NT2/D1 (cell line): ENCODE data around the gene ZFAND6.
"Not testable (repeated sequence)": the region's sequence is repeated elsewhere in the genome, so short reads cannot be mapped to it uniquely, and the experiment has no call there.

Experiments
- DNase-seq: peaks from one replicate; pipeline ENCODE4 v3.0.0-alpha.2; 2011; ENCODE audit warnings: low read depth, low spot score
- H3K27me3 ChIP-seq: 2 replicates; pipeline ENCODE4 v1.6.0; 2011; ENCODE audit warnings: mild to moderate bottlenecking; ENCODE audit not compliant: insufficient read length, insufficient read depth
- H3K36me3 ChIP-seq: 2 replicates; pipeline ENCODE4 v1.6.1; 2011; ENCODE audit warnings: mild to moderate bottlenecking, low read length, mixed read lengths; ENCODE audit not compliant: insufficient read depth, insufficient read length
- H3K4me1 ChIP-seq: 2 replicates; pipeline ENCODE4 v1.5.1; 2011; ENCODE audit not compliant: insufficient read depth, insufficient read length
- H3K4me3 ChIP-seq: 2 replicates; pipeline ENCODE4 v1.5.1; 2011; ENCODE audit warnings: low read depth; ENCODE audit not compliant: insufficient read length
- H3K9ac ChIP-seq: 2 replicates; pipeline ENCODE4 v1.6.0; 2011; ENCODE audit warnings: low read depth; ENCODE audit not compliant: insufficient read length
- H3K9me3 ChIP-seq: 2 replicates; pipeline ENCODE4 v1.5.1; 2011; ENCODE audit warnings: mild to moderate bottlenecking, low read length; ENCODE audit not compliant: insufficient read depth
- SUZ12 ChIP-seq: IDR thresholded peaks from 2 replicates; pipeline ENCODE4 v1.6.1; 2011; ENCODE audit not compliant: insufficient read length, insufficient read depth; ENCODE audit errors: extremely low read depth
- YY1 ChIP-seq: IDR thresholded peaks from 2 replicates; pipeline ENCODE4 v1.6.1; 2011; ENCODE audit not compliant: insufficient read length, insufficient read depth
- ZNF274 ChIP-seq: IDR thresholded peaks from 2 replicates; pipeline ENCODE4 v1.6.1; 2011; ENCODE audit warnings: mild to moderate bottlenecking, low read depth, low read length

The ZFAND6 gene

DNA sequence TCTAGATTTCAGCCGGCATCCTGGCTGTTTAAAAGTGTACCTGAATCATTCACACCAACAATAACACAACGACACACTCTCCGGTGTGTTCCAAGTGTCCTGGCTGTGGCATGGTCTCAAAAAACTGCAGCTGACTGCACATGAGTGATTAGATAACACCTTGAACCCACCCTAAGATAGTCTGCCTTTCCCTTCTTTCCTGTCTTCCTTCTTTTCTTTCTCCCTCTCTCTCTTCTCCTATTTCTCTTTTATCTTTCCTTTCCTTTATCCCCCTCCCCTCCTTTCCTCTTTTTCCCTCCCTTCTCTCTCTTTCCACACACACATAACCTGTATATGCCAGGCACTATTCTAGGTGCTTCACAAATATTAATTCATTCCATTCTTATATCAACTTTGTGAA lies 92.1 kb downstream of the ZFAND6 start:
- DNase-seq: no peak
- TF ChIP-seq YY1 (no peak), ZNF274 (no peak), SUZ12 (no peak)
- peaks cover 22% of the 10 kb centered on the region for H3K27me3 ChIP-seq
- no peak overlapping the region for H3K9ac ChIP-seq
- H3K4me1 ChIP-seq: peaks cover 3% of the 10 kb centered on the region
- H3K9me3 ChIP-seq: no peaks in the 10 kb centered on the region
- no peaks in the 10 kb centered on the region for H3K36me3 ChIP-seq
- no peak overlapping the region for H3K4me3 ChIP-seq

DNA sequence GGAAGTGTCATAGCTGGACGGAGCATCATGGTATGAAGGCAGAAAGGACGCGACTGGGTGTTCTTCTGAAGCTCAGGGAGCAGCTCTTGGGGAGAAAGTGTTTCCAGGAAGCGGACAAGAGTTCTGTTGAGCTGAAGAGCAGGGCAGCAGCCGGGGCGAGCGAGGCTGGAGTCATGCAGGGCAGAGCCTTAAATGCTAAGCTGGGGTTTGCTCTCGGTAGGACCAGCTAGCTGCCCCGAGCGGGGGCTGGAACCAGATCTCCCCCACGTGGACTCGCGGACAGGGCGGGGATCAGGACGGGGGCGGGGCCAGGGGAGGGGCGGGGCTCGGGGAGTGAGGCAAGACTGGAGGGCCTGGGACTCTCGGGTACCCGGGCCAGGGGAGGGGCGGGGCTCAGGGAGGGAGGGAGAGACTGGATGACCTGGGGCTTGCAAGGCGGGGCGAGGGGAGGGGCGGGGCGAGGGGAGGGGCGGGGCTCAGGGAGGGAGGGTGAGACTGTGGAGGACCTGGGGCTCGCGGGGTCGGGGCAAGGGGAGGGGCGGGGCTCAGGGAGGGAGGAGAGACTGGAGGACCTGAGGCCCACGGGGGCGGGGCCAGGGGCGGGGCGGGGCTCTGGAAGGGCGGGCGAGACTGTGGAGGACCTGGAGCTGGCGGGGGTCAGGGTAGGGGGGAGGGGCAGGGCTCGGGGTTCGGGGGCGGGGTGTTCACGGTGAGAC lies 92.9 kb downstream of the ZFAND6 start:
- TF ChIP-seq YY1 (no peak), ZNF274 (no peak), SUZ12 (no peak)
- Histone ChIP-seq H3K4me1 (peaks cover 3% of the 10 kb centered on the region), H3K27me3 (peaks cover 22% of the 10 kb centered on the region), H3K36me3 (no peaks in the 10 kb centered on the region), H3K4me3 (peak overlapping the region; percentile 67), H3K9me3 (no peaks in the 10 kb centered on the region), H3K9ac (peak overlapping the region; percentile 72)
- peak; percentile 89 for DNase-seq

DNA sequence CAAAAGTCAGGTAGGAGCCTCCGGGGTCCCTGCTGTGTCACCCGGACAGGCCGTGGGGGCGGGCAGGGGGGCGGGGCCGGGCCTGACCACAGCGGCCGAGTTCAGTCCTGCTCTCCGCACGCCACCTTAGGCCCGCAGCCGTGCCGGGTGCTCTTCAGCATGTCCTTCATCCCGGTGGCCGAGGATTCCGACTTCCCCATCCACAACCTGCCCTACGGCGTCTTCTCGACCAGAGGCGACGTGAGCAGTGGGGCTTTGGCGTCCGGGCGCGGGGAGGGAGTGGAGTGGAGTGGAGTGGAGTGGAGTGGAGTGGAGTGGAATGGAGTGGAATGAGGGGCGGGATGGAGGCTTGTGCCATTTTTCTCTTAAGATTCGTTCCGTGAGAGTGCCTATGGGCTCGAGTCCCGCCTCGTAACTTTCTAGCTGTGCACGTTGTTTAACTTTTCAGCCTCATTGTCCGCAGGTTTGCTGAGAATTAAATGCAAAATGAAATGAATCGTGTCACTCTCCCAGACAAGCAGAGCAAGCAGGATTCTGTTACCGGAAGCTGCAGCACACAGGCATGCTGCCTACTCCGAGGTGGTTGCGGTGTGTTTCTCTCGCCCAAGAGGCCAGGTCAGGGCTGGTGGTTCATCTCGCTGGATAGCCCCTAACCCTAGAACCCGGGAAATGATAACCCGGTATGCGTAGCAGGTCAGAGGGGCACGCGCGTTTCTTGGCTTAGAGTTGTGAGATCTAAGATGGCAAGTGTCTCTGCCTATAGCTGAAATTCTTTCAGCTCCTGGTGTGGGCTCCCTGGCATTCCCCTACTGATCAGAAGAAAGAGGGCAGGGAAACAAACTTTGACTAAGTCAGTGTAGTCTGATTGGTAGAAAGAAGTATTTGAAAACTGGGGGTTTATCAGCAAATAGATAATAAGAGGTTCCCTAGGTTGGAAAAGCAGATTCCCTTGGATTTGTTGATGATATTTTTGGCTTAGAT lies 93.7 kb downstream of the ZFAND6 start, which contains the start of gene FAH:
FAH (plus strand) TSS at position 104 of the 981 bp plus-strand sequence; CDS start at position 160, 56 bp downstream.
- H3K36me3 ChIP-seq: peaks cover 4% of the 10 kb centered on the region
- H3K9me3 ChIP-seq: no peaks in the 10 kb centered on the region
- peaks cover 3% of the 10 kb centered on the region for H3K4me1 ChIP-seq
- H3K27me3 ChIP-seq: peaks cover 22% of the 10 kb centered on the region
- peak within 1 kb of the TSS; percentile 85 for H3K9ac ChIP-seq
- no peak for DNase-seq
- no peak for TF ChIP-seq ZNF274
- TF ChIP-seq YY1: no peak
- TF ChIP-seq SUZ12: no peak
- peak within 1 kb of the TSS; percentile 67 for H3K4me3 ChIP-seq

DNA sequence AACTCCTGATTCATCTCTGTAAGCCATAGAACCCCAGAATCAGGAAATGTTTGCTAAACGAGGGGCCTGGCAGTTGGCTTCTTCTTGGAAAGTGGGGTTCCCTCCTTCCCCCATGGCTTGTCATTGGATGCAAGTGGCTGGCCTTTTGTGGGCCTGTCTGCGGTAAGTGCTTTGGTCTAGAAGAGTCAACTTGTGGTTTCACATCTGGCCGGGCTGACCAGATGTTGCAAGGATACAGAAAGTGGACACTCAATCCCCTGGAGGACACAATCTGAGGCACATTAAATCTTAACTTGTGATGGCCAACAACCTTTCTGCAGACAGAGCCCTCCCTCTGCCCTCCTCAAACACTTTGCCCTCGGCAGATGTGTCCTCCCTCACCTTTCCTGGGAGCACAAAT lies 94.4 kb downstream of the ZFAND6 start:
- DNase-seq: no peak
- H3K9ac ChIP-seq: no peak overlapping the region
- H3K36me3 ChIP-seq: peaks cover 6% of the 10 kb centered on the region
- H3K9me3 ChIP-seq: no peaks in the 10 kb centered on the region
- no peak overlapping the region for H3K4me3 ChIP-seq
- TF ChIP-seq ZNF274 (no peak), SUZ12 (no peak), YY1 (no peak)
- peaks cover 3% of the 10 kb centered on the region for H3K4me1 ChIP-seq
- H3K27me3 ChIP-seq: peaks cover 22% of the 10 kb centered on the region

DNA sequence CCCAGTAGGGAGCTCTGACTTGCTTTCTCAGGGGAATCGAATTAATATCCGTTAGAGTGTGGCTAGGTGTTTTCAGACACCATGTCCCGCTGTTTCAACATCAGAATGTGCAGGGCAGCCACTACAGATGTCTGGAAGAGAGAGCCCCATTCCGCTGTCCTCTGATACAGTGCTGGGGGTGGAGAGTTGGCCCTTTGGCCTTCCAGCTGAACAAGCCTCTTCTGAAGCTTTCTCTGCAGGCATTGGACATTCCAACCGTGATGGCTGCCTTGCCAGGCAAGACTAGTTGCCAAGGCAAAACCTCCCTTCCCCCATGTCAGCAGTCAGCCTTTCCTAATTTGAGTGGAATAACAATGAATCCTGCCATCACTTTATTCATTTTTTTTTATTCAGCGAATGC lies 94.9 kb downstream of the ZFAND6 start:
- Histone ChIP-seq H3K9me3 (no peaks in the 10 kb centered on the region), H3K4me1 (peaks cover 3% of the 10 kb centered on the region), H3K9ac (no peak overlapping the region), H3K36me3 (peaks cover 8% of the 10 kb centered on the region), H3K4me3 (no peak overlapping the region), H3K27me3 (peaks cover 22% of the 10 kb centered on the region)
- TF ChIP-seq ZNF274 (no peak), YY1 (no peak), SUZ12 (no peak)
- no peak for DNase-seq

DNA sequence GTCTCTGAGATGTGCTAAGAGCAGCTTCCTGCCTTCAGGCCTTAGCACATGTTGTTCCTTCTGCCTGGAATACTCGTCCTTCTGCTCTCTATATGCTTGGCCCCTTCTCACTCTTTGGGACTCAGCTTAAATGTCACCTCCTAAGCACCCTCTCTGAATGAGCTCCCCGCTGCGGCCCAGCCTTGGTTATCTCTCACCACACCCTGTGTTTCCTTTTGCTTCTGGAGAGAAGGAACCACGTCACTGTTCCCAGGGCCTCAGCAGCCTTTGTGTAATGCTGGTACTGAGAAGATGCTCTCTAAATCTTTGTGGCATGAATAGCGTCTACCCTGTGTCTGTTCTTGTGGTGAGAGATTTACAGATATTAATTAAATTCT lies 95.5 kb downstream of the ZFAND6 start:
- Histone ChIP-seq H3K27me3 (peaks cover 20% of the 10 kb centered on the region), H3K4me1 (peaks cover 3% of the 10 kb centered on the region), H3K9ac (no peak overlapping the region), H3K4me3 (no peak overlapping the region), H3K36me3 (peaks cover 15% of the 10 kb centered on the region), H3K9me3 (no peaks in the 10 kb centered on the region)
- no peak for TF ChIP-seq YY1
- TF ChIP-seq ZNF274: no peak
- no peak for TF ChIP-seq SUZ12
- no peak for DNase-seq

DNA sequence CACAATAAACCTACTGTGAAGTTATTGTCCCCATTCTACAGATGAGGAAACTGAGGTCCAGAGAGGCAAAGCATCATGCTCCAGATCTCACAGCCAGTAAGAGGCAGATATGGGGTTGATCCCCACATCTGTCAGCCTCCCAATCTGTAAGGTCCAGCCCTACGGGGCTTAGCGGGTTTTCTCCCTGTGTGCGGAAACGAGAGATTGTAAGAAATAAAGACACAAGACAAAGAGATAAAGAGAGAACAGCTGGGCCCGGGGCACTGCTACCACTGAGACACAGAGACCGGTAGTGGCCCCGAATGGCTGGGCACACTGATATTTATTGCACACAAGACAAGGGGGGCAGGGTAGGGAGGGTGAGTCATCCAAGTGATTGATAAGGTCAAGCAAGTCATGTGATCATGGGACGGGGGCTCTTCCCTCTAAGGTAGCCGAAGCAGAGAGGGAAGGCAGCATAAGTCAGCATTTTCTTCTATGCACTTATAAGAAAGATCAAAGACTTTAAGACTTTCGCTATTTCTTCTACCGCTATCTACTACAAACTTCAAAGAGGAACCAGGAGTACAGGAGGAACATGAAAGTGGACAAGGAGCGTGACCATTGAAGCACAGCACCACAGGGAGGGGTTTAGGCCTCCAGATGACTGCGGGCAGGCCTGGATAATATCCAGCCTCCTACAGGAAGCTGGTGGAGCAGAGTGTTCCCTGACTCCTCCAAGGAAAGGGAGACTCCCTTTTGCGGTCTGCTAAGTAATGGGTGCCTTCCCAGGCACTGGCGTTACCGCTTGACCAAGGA lies 96.1 kb downstream of the ZFAND6 start:
- Histone ChIP-seq H3K27me3 (peaks cover 16% of the 10 kb centered on the region), H3K36me3 (peaks cover 17% of the 10 kb centered on the region)
- H3K4me3 ChIP-seq, H3K9me3 ChIP-seq, H3K9ac ChIP-seq, H3K4me1 ChIP-seq, DNase-seq: not testable (repeated sequence)
